Right lobe of liver (tissue), 6 donors: ENCODE measurements around the gene AKR1B15. TPM values are rescaled to one million over a fixed set of nuclear protein-coding genes. Genes with fewer than 3 reads are reported as not detected.

Experiments used
- ATAC-seq, 4 donors: fragments of 200-7000 bp; cut with Tn5 transposase; one replicate each; pipeline ENCODE4 v1.9.1; 2020; ENCODE audit warnings: mild to moderate bottlenecking in 4 of 4, moderate library complexity in 4 of 4
- DNase-seq, 3 donors: peaks; one replicate each; pipeline ENCODE4 v3.0.0-alpha.2; 2020
- H3K27ac ChIP-seq, 3 donors: fragments of 200-600 bp; one replicate each; pipeline ENCODE4 v1.8.0; 2022
- H3K27me3 ChIP-seq, 2 donors: fragments of 200-600 bp; one replicate each; pipeline ENCODE4 v1.8.0; 2022
- H3K36me3 ChIP-seq, 4 donors: fragments of 200-600 bp; sonication (generic) in 1 of 4; one replicate each; pipeline versions ENCODE4 v1.5.1 to v1.8.0; 2017 to 2022; ENCODE audit warnings: control low read depth in 1 of 4
- H3K4me1 ChIP-seq, 4 donors: fragments of 200-600 bp; sonication (generic) in 1 of 4; one replicate each; pipeline versions ENCODE4 v1.5.1 to v1.8.0; 2017 to 2022; ENCODE audit warnings: control low read depth in 1 of 4
- H3K4me3 ChIP-seq, 3 donors: fragments of 200-600 bp; one replicate each; pipeline ENCODE4 v1.8.0; 2022
- H3K9me3 ChIP-seq, 4 donors: fragments of 200-600 bp; sonication (generic) in 1 of 4; one replicate each; pipeline versions ENCODE4 v1.5.1 to v1.8.0; 2017 to 2022; ENCODE audit warnings: control low read depth in 1 of 4
- POLR2A ChIP-seq: fragments of 450-650 bp; IDR thresholded peaks from one replicate; pipeline ENCODE4 v1.6.1; 2017; ENCODE audit warnings: antibody characterized with exemption, mild to moderate bottlenecking
- WGBS: methylation state at CpG from one replicate; pipeline ENCODE4 v1.1.6; 2018; ENCODE audit warnings: low coverage, low lambda C conversion rate; ENCODE audit not compliant: insufficient coverage; ENCODE audit errors: missing lambda C conversion rate; 5-methylcytosine and 5-hydroxymethylcytosine counted together
- intact Hi-C, 2 donors: fragments of 100-400 bp; cut with DNase I; formaldehyde crosslinking; loops; one replicate each; pipeline versions ENCODE4 v1.11.2 to v1.14.1; 2022
- total RNA-seq, 6 experiments: library from RNA; depleted of rRNA in 2 of 6; stranded (reverse); fragments of >200 nt in 2 of 6; fragmentation: NEBNext Ultra II Directional in 3 of 6; extraction: Animal tissue kit (Norgen Biotek cat#: 25700) in 3 of 6; gene quantifications; one replicate each; pipeline versions ENCODE4 v1.1.0 to v1.2.4, GENCODE V29; 2016 to 2023
- TF ChIP-seq, protein P1 (sequence below), 4 donors: fragments of 200-600 bp in 3 of 4; fragments of 450-650 bp in 1 of 4; IDR thresholded peaks; one replicate each; pipeline versions ENCODE4 v1.5.1 to v1.8.0; 2016 to 2022; ENCODE audit warnings: antibody characterized with exemption in 4 of 4, mild to moderate bottlenecking in 2 of 4
- donor health status: DM: no; HTN: yes; CAD: no.
- donor health status: DM: no; HTN: no; CAD: no.
- donor health status: DM: no; HTN: no; CAD: no.
- donor health status: DM: no; HTN: yes; CAD: no.
- donor health status: DM: no; HTN: yes; CAD: no.

The AKR1B15 gene
- total RNA-seq, 6 experiments from 2014 or later: 1.8 to 40.4 (median 2.4) TPM; not detected in 2

DNA sequence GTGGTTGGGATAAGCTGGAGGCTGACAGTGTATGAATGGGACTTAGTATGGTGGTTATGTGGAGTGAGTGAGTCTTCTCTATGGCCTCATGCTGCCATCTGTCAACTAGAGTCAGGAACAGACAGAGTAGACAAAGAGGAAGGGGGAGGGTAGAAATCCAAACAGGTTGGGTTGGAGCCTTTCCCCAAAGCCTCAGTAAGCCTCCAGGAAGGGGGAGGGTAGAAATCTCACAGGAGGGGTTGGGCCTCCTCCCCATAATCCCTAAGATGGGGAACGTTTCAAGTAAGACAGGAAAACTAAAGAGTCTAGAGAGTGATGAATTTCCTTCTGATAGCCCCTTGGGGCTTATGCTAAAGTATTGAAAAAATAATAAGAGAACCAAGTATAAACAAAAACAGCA is 2.0 kb upstream of the AKR1B15 start:
- Histone ChIP-seq H3K27me3 (no peaks in the 10 kb centered on the region), H3K9me3 (no peaks in the 10 kb centered on the region), H3K36me3 (no peaks in the 10 kb centered on the region), H3K27ac (no peak overlapping the region), H3K4me3 (no peak overlapping the region), H3K4me1 (peaks cover 0 to 5% (median 0%) of the 10 kb centered on the region in 4 donors)
- 8% methylated on average over 1 of the region's 1 CpG for WGBS
- peak in 2 of 4 donors; percentile 46 to 47 for ATAC-seq
- intact Hi-C loops: no loop called here
- no peak for TF ChIP-seq POLR2A
- TF ChIP-seq, protein P1, sequence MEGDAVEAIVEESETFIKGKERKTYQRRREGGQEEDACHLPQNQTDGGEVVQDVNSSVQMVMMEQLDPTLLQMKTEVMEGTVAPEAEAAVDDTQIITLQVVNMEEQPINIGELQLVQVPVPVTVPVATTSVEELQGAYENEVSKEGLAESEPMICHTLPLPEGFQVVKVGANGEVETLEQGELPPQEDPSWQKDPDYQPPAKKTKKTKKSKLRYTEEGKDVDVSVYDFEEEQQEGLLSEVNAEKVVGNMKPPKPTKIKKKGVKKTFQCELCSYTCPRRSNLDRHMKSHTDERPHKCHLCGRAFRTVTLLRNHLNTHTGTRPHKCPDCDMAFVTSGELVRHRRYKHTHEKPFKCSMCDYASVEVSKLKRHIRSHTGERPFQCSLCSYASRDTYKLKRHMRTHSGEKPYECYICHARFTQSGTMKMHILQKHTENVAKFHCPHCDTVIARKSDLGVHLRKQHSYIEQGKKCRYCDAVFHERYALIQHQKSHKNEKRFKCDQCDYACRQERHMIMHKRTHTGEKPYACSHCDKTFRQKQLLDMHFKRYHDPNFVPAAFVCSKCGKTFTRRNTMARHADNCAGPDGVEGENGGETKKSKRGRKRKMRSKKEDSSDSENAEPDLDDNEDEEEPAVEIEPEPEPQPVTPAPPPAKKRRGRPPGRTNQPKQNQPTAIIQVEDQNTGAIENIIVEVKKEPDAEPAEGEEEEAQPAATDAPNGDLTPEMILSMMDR (IDR thresholded peaks at IDR 0.05): no peak
- DNase-seq: no peak

- 15% methylated on average over 15 of the region's 16 CpGs for WGBS
Measured at GRCh38 chr7:134547397-134548054, 1.4 kb upstream of the AKR1B15 start.

GRCh38 chr7:134549366-134549765 is 456 bp downstream of the AKR1B15 start:
- Histone ChIP-seq H3K36me3 (no peaks in the 10 kb centered on the region), H3K27ac (no peak overlapping the region), H3K4me1 (peaks cover 0 to 5% (median 0%) of the 10 kb centered on the region in 4 donors), H3K4me3 (no peak overlapping the region), H3K9me3 (no peaks in the 10 kb centered on the region), H3K27me3 (no peaks in the 10 kb centered on the region)
- DNase-seq (no peak), ATAC-seq (no peak)
- WGBS: 57% methylated on average over 3 of the region's 8 CpGs
- intact Hi-C loops: no loop called here
- no peak for TF ChIP-seq POLR2A
- TF ChIP-seq, protein P1 (IDR thresholded peaks at IDR 0.05): no peak

More at GRCh38 chr7:134547397-134548054, 1.4 kb upstream of the AKR1B15 start:
- Histone ChIP-seq H3K27me3 (no peaks in the 10 kb centered on the region), H3K27ac (no peak overlapping the region), H3K4me3 (peak overlapping the region; percentile 5 to 51 (median 43)), H3K4me1 (peaks cover 0 to 5% (median 0%) of the 10 kb centered on the region in 4 donors), H3K36me3 (no peaks in the 10 kb centered on the region), H3K9me3 (no peaks in the 10 kb centered on the region)
- ATAC-seq (peak; percentile 87 to 97 (median 95)), DNase-seq (peak; percentile 73 to 79 (median 77))
- TF ChIP-seq, protein P1 (IDR thresholded peaks at IDR 0.05): peak; percentile 81 to 90 (median 85)
- no peak for TF ChIP-seq POLR2A
- intact Hi-C loops: no loop called here

GRCh38 chr7:134552105-134552504 is 3.2 kb downstream of the AKR1B15 start:
- Histone ChIP-seq H3K4me1 (peaks cover 0 to 5% (median 0%) of the 10 kb centered on the region in 4 donors), H3K4me3 (no peak overlapping the region), H3K9me3 (no peaks in the 10 kb centered on the region), H3K27ac (no peak overlapping the region), H3K27me3 (no peaks in the 10 kb centered on the region), H3K36me3 (no peaks in the 10 kb centered on the region)
- TF ChIP-seq, protein P1 (IDR thresholded peaks at IDR 0.05): no peak
- no peak for TF ChIP-seq POLR2A
- WGBS: 69% methylated on average over 7 of the region's 7 CpGs
- intact Hi-C loops: no loop called here
- ATAC-seq (no peak), DNase-seq (no peak)
